HepG2 (cell line): ENCODE measurements around the gene PRKN. TPM values are rescaled to one million over a fixed set of nuclear protein-coding genes. Genes with fewer than 3 reads are reported as not detected.

Experiments used
- ATAC-seq: fragments of 200-7000 bp; cut with Tn5 transposase; 3 replicates; pipeline ENCODE4 v1.9.1; 2020; ENCODE audit warnings: mild to moderate bottlenecking, moderate library complexity
- BruUV-seq: library from RNA; stranded (reverse); fragments of 400-500 nt; replicated peaks from 2 replicates; lab custom pipeline; 2021; lab: Mats Ljungman, UMichigan
- CTCF ChIA-PET: fragments of 300-600 bp; formaldehyde crosslinking; extraction: SDS; loops from one replicate; lab custom pipeline; 2021; ENCODE audit warnings: low total read pairs, inconsistent platforms, low intra/inter-chr PET ratio; lab: Yijun Ruan, JAX
- POLR2A ChIA-PET: fragments of 350-600 bp; sonication (Branson Sonifier 250); formaldehyde crosslinking; loops from one replicate; lab custom pipeline; 2020; ENCODE audit warnings: antibody characterized with exemption, inconsistent platforms; lab: Yijun Ruan, JAX
- DNase-seq: peaks from one replicate; pipeline ENCODE4 v3.0.0-alpha.2; 2015; ENCODE audit warnings: low spot score
- FAIRE-seq: peaks from 3 replicates; lab custom pipeline; 2011; peaks lifted over from hg19 to GRCh38; lab: Jason Lieb, UNC
- H2AFZ ChIP-seq: one replicate; pipeline ENCODE4 v1.6.1; 2011; ENCODE audit warnings: low read length, inconsistent platforms
- H3K27ac ChIP-seq: fragments of 300-600 bp; 3 replicates; pipeline ENCODE4 v1.8.0; 2011; ENCODE audit warnings: mixed run types, mild to moderate bottlenecking, mixed read lengths, low read length, inconsistent platforms; ENCODE audit not compliant: insufficient read depth; ENCODE audit errors: extremely low read length
- H3K27me3 ChIP-seq, 2 experiments: fragments of 200-600 bp in 1 of 2; 2 replicates in 1 of 2; 3 replicates in 1 of 2; pipeline versions ENCODE4 v1.6.0 to v1.8.0; 2011; ENCODE audit warnings: low read length in 2 of 2, mild to moderate bottlenecking in 2 of 2, moderate library complexity in 2 of 2, inconsistent platforms in 1 of 2; ENCODE audit not compliant: insufficient read depth in 2 of 2, control insufficient read depth in 1 of 2
- H3K36me3 ChIP-seq, 2 experiments: fragments of 200-600 bp in 1 of 2; replicated peaks in 1 of 2; 2 replicates in 1 of 2; 3 replicates in 1 of 2; pipeline versions ENCODE4 v1.5.1 to v1.8.0; 2011; ENCODE audit warnings: low read length in 2 of 2, inconsistent platforms in 1 of 2; ENCODE audit not compliant: insufficient read depth in 2 of 2, control insufficient read depth in 1 of 2
- H3K4me1 ChIP-seq: 2 replicates; pipeline ENCODE4 v1.5.1; 2012; ENCODE audit warnings: low read length, inconsistent platforms; ENCODE audit not compliant: insufficient read depth
- H3K4me2 ChIP-seq: 2 replicates; pipeline ENCODE4 v1.6.0; 2011; ENCODE audit warnings: low read depth, low read length, inconsistent platforms
- H3K4me3 ChIP-seq, 3 experiments: fragments of 200-600 bp in 1 of 3; sonication (generic), shearing (Covaris generic) in 1 of 3; replicated peaks in 1 of 3; 2 replicates each; pipeline ENCODE4 v1.5.1; 2011 to 2016; ENCODE audit warnings: low read length in 3 of 3, inconsistent platforms in 2 of 3, low read depth in 2 of 3, mild to moderate bottlenecking in 2 of 3, control low read depth in 1 of 3, mixed read lengths in 1 of 3; ENCODE audit not compliant: insufficient read depth in 1 of 3
- H3K79me2 ChIP-seq: one replicate; pipeline ENCODE4 v1.6.1; 2011; ENCODE audit warnings: low read length, inconsistent platforms; ENCODE audit not compliant: insufficient read depth
- H3K9ac ChIP-seq: 2 replicates; pipeline ENCODE4 v1.6.0; 2011; ENCODE audit warnings: mild to moderate bottlenecking, low read depth, low read length, inconsistent platforms; ENCODE audit not compliant: insufficient read depth
- H3K9me3 ChIP-seq: 2 replicates; pipeline ENCODE4 v1.5.1; 2012; ENCODE audit warnings: mild to moderate bottlenecking, low read length
- H4K20me1 ChIP-seq: 2 replicates; pipeline ENCODE4 v1.6.0; 2011; ENCODE audit warnings: inconsistent platforms, mild to moderate bottlenecking, low read length, moderate library complexity; ENCODE audit not compliant: insufficient read depth
- FIP1L1 ChIP-seq: fragments of 200-400 bp; formaldehyde crosslinking; IDR thresholded peaks from 2 replicates; pipeline ENCODE4 v1.6.1; 2018; ENCODE audit warnings: low read depth, mild to moderate bottlenecking, low read length, moderate library complexity, borderline replicate concordance; ENCODE audit not compliant: insufficient read depth
- HOXA9 ChIP-seq: sonication (generic); formaldehyde crosslinking; IDR thresholded peaks from 2 replicates; pipeline ENCODE4 v1.8.1; 2022; ENCODE audit warnings: missing genetic modification reagents, mild to moderate bottlenecking, moderate library complexity, borderline replicate concordance
- MAFF ChIP-seq: IDR thresholded peaks from 2 replicates; pipeline ENCODE4 v1.6.1; 2011; ENCODE audit warnings: low read depth, low read length, improper control_type of control experiment
- NBN ChIP-seq: fragments of 450-650 bp; conservative IDR thresholded peaks from 2 replicates; pipeline ENCODE4 v1.6.1; 2017
- SRY ChIP-seq: sonication (generic); formaldehyde crosslinking; IDR thresholded peaks from 2 replicates; pipeline ENCODE4 v1.8.0; 2022; ENCODE audit warnings: mild to moderate bottlenecking, missing genetic modification reagents
- ZNF564 ChIP-seq: sonication (generic); formaldehyde crosslinking; IDR thresholded peaks from 2 replicates; pipeline ENCODE4 v1.8.1; 2023; ENCODE audit warnings: mild to moderate bottlenecking, missing genetic modification reagents
- ZNF569 ChIP-seq: sonication (generic); formaldehyde crosslinking; IDR thresholded peaks from 2 replicates; pipeline ENCODE4 v1.5.0; 2020; ENCODE audit warnings: mild to moderate bottlenecking, missing genetic modification reagents, moderate library complexity, borderline replicate concordance
- ZNF749 ChIP-seq: sonication (generic); formaldehyde crosslinking; IDR thresholded peaks from 2 replicates; pipeline ENCODE4 v1.8.0; 2022; ENCODE audit warnings: mild to moderate bottlenecking, missing genetic modification reagents, moderate library complexity, borderline replicate concordance
- ZNF776 ChIP-seq: sonication (generic); formaldehyde crosslinking; IDR thresholded peaks from 2 replicates; pipeline ENCODE4 v1.4.0; 2020; ENCODE audit warnings: mild to moderate bottlenecking, missing genetic modification reagents
- ZNF777 ChIP-seq: sonication (generic); formaldehyde crosslinking; IDR thresholded peaks from 2 replicates; pipeline ENCODE4 v1.4.0; 2020; ENCODE audit warnings: missing genetic modification reagents
- WGBS: methylation state at CpG from one replicate; pipeline ENCODE4 v1.1.6; 2017; ENCODE audit warnings: low lambda C conversion rate; 5-methylcytosine and 5-hydroxymethylcytosine counted together
- in situ Hi-C: cut with HindIII; loops from 2 replicates; pipeline ENCODE4 v1.10.0; 2017; ENCODE audit warnings: low pct_unique_long_range_greater_than_20kb; ENCODE audit not compliant: extremely low pct_ligation_motif_present
- intact Hi-C: fragments of 100-400 bp; cut with micrococcal nuclease; formaldehyde crosslinking; loops from one replicate; pipeline ENCODE4 v1.10.0; 2022; ENCODE audit not compliant: unreplicated experiment
- polyA plus RNA-seq, 8 experiments: library from polyadenylated mRNA; depleted of rRNA in 3 of 8; stranded (reverse) in 7 of 8; unstranded in 1 of 8; fragments of >200 nt; fragmentation: Illumina TruSeq in 4 of 8; extraction: Trizol in 4 of 8; gene quantifications; 2 replicates each; pipeline versions ENCODE4 v1.2.1 to v1.2.3, GENCODE V29; 2011 to 2016; ENCODE audit warnings: low read depth in 4 of 8, missing spikeins in 1 of 8, mixed read lengths in 1 of 8; ENCODE audit not compliant: insufficient read depth in 1 of 8
- total RNA-seq, 5 experiments: library from RNA; depleted of rRNA; stranded (reverse); fragments of >200 nt; fragmentation: Illumina TruSeq; extraction: Trizol; gene quantifications; 2 replicates each; pipeline ENCODE4 v1.2.3, GENCODE V29; 2016; ENCODE audit warnings: low read depth in 1 of 5
- TF ChIP-seq, protein P1 (sequence below): sonication (generic); formaldehyde crosslinking; IDR thresholded peaks from 2 replicates; pipeline ENCODE4 v1.8.0; 2022; ENCODE audit warnings: mild to moderate bottlenecking, missing genetic modification reagents, moderate library complexity
- TF ChIP-seq, protein P2 (sequence below): IDR thresholded peaks from 2 replicates; pipeline ENCODE4 v1.6.1; 2016; ENCODE audit warnings: low read depth
- TF ChIP-seq, protein P3 (sequence below), 2 experiments: IDR thresholded peaks; 2 replicates each; pipeline ENCODE4 v1.6.1; 2011 to 2012; ENCODE audit warnings: low read length in 2 of 2, borderline replicate concordance in 1 of 2, low read depth in 1 of 2, mild to moderate bottlenecking in 1 of 2, moderate library complexity in 1 of 2
- TF ChIP-seq, protein P4 (sequence below): sonication (generic); formaldehyde crosslinking; IDR thresholded peaks from 2 replicates; pipeline ENCODE4 v1.8.0; 2022; ENCODE audit warnings: missing genetic modification reagents, low read depth, mild to moderate bottlenecking, borderline replicate concordance
- TF ChIP-seq, protein P5 (sequence below): sonication (generic); formaldehyde crosslinking; IDR thresholded peaks from 2 replicates; pipeline ENCODE4 v1.4.0; 2020; ENCODE audit warnings: missing genetic modification reagents
- TF ChIP-seq, protein P6 (sequence below): sonication (generic); formaldehyde crosslinking; IDR thresholded peaks from 2 replicates; pipeline ENCODE4 v1.4.0; 2020; ENCODE audit warnings: mild to moderate bottlenecking, low read depth, missing genetic modification reagents

PRKN gene
- total and polyA plus RNA-seq, 2 of the 13 experiments (the other 11 are each of a cell fraction or from before 2014, with no cell fraction given): 0.31 to 0.44 TPM

DNA sequence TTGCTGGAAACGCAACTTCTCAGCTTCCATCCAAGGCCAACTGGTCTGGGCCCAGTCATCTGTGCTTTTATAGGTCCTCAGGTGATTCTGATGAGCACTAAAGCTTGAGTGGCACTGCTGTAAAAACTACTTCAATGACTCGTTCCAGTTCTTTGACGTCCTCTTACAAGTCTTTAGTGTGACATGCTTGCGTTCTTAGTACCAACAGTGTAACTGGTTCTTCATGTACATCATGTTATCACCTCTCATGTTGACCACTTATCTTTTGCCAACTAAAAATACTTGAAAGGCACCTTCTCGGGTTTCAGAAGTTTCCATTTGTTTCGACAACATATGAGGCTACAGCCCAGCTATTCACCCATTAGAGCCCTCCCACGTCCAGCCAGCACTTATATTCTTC, 468.9 kb downstream of the PRKN start:
- no peak for ATAC-seq
- 36% methylated on average over 7 of the region's 7 CpGs for WGBS
- no peak for DNase-seq
- H3K4me1 ChIP-seq: no peaks in the 10 kb centered on the region
- ChIA-PET POLR2A (no interaction called here), CTCF (no interaction called here)
- no peak for FAIRE-seq
- H3K4me3 ChIP-seq: no peak overlapping the region
- H3K9ac ChIP-seq: no peak overlapping the region
- H2AFZ ChIP-seq: no peak overlapping the region
- no TSS peak for BruUV-seq
- no peak overlapping the region for H3K27ac ChIP-seq
- no peaks in the 10 kb centered on the region for H3K27me3 ChIP-seq
- H4K20me1 ChIP-seq: no peaks in the 10 kb centered on the region
- in situ Hi-C loops (no loop called here), intact Hi-C loops (loop anchor here (10.0 kb wide), 1 partner anchor 466 kb away; the partner anchor contains the start of genes PACRG and PRKN)
- H3K79me2 ChIP-seq: no peaks in the 10 kb centered on the region
- no peak overlapping the region for H3K4me2 ChIP-seq
- peaks cover 11% of the 10 kb centered on the region; the same call in 1 of the 2 replicates for H3K9me3 ChIP-seq
- H3K36me3 ChIP-seq: no peaks in the 10 kb centered on the region
- TF ChIP-seq FIP1L1: no peak
- no peak for TF ChIP-seq ZNF564
- TF ChIP-seq, protein P1, sequence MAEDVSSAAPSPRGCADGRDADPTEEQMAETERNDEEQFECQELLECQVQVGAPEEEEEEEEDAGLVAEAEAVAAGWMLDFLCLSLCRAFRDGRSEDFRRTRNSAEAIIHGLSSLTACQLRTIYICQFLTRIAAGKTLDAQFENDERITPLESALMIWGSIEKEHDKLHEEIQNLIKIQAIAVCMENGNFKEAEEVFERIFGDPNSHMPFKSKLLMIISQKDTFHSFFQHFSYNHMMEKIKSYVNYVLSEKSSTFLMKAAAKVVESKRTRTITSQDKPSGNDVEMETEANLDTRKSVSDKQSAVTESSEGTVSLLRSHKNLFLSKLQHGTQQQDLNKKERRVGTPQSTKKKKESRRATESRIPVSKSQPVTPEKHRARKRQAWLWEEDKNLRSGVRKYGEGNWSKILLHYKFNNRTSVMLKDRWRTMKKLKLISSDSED: no peak
- TF ChIP-seq ZNF776: no peak
- TF ChIP-seq, protein P2, sequence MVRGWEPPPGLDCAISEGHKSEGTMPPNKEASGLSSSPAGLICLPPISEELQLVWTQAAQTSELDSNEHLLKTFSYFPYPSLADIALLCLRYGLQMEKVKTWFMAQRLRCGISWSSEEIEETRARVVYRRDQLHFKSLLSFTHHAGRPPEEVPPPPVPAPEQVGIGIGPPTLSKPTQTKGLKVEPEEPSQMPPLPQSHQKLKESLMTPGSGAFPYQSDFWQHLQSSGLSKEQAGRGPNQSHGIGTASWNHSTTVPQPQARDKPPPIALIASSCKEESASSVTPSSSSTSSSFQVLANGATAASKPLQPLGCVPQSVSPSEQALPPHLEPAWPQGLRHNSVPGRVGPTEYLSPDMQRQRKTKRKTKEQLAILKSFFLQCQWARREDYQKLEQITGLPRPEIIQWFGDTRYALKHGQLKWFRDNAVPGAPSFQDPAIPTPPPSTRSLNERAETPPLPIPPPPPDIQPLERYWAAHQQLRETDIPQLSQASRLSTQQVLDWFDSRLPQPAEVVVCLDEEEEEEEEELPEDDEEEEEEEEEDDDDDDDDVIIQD: no peak
- TF ChIP-seq, protein P3, sequence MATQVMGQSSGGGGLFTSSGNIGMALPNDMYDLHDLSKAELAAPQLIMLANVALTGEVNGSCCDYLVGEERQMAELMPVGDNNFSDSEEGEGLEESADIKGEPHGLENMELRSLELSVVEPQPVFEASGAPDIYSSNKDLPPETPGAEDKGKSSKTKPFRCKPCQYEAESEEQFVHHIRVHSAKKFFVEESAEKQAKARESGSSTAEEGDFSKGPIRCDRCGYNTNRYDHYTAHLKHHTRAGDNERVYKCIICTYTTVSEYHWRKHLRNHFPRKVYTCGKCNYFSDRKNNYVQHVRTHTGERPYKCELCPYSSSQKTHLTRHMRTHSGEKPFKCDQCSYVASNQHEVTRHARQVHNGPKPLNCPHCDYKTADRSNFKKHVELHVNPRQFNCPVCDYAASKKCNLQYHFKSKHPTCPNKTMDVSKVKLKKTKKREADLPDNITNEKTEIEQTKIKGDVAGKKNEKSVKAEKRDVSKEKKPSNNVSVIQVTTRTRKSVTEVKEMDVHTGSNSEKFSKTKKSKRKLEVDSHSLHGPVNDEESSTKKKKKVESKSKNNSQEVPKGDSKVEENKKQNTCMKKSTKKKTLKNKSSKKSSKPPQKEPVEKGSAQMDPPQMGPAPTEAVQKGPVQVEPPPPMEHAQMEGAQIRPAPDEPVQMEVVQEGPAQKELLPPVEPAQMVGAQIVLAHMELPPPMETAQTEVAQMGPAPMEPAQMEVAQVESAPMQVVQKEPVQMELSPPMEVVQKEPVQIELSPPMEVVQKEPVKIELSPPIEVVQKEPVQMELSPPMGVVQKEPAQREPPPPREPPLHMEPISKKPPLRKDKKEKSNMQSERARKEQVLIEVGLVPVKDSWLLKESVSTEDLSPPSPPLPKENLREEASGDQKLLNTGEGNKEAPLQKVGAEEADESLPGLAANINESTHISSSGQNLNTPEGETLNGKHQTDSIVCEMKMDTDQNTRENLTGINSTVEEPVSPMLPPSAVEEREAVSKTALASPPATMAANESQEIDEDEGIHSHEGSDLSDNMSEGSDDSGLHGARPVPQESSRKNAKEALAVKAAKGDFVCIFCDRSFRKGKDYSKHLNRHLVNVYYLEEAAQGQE (IDR thresholded peaks at IDR 0.05; ENCODE audit: borderline replicate concordance in 1 of 2, low read depth in 1 of 2, low read length in 2 of 2): no peak
- TF ChIP-seq, protein P4, sequence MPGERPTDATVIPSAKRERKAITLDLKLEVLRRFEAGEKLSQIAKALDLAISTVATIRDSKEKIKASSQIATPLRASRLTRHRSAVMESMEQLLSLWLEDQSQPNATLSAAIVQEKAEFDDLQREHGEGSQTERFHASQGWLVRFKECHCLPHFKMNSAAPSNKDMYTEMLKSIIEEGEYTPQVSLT (CRISPR knock-in tag): no peak
- TF ChIP-seq, protein P5, sequence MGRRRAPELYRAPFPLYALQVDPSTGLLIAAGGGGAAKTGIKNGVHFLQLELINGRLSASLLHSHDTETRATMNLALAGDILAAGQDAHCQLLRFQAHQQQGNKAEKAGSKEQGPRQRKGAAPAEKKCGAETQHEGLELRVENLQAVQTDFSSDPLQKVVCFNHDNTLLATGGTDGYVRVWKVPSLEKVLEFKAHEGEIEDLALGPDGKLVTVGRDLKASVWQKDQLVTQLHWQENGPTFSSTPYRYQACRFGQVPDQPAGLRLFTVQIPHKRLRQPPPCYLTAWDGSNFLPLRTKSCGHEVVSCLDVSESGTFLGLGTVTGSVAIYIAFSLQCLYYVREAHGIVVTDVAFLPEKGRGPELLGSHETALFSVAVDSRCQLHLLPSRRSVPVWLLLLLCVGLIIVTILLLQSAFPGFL: no peak
- no peak for TF ChIP-seq ZNF777 (CRISPR knock-in tag)
- no peak for TF ChIP-seq NBN
- TF ChIP-seq MAFF: no peak
- TF ChIP-seq ZNF569 (CRISPR knock-in tag): no peak
- TF ChIP-seq, protein P6, sequence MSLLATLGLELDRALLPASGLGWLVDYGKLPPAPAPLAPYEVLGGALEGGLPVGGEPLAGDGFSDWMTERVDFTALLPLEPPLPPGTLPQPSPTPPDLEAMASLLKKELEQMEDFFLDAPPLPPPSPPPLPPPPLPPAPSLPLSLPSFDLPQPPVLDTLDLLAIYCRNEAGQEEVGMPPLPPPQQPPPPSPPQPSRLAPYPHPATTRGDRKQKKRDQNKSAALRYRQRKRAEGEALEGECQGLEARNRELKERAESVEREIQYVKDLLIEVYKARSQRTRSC (CRISPR knock-in tag): no peak
- no peak for TF ChIP-seq SRY (CRISPR knock-in tag)
- no peak for TF ChIP-seq ZNF749 (CRISPR knock-in tag)
- no peak for TF ChIP-seq HOXA9 (CRISPR knock-in tag)
